Epithelial cell of esophagus (primary cell): ENCODE data around the gene EWSR1.

ENCODE experiments used
- DNase-seq: peaks from one replicate; pipeline ENCODE4 v3.0.0; 2010; ENCODE audit warnings: low read depth
- H3K4me3 ChIP-seq: 2 replicates; pipeline ENCODE4 v1.5.1; 2011; ENCODE audit warnings: mild to moderate bottlenecking, low read length, control low read depth
- CTCF ChIP-seq: IDR thresholded peaks from 2 replicates; pipeline ENCODE4 v1.5.1; 2011; ENCODE audit warnings: low read depth, mild to moderate bottlenecking, low read length, control low read depth, inconsistent platforms; ENCODE audit not compliant: insufficient read depth; ENCODE audit errors: missing control alignments

Gene EWSR1

GRCh38 chr22:29272624-29273023 is 4.6 kb downstream of the EWSR1 start:
- TF ChIP-seq CTCF, result no peak
- H3K4me3 ChIP-seq, result no peak overlapping the region
- no peak for DNase-seq

GRCh38 chr22:29275167-29275566 is 7.1 kb downstream of the EWSR1 start:
- H3K4me3 ChIP-seq, result no peak overlapping the region
- no peak for TF ChIP-seq CTCF
- DNase-seq, result no peak

- TF ChIP-seq CTCF, result no peak
- H3K4me3 ChIP-seq, result no peak overlapping the region
- no peak for DNase-seq
Measured at GRCh38 chr22:29275819-29276565, 7.9 kb downstream of the EWSR1 start.

GRCh38 chr22:29277927-29278326 is 9.9 kb downstream of the EWSR1 start:
- TF ChIP-seq CTCF, result no peak
- DNase-seq, result no peak
- H3K4me3 ChIP-seq, result no peak overlapping the region

- no peak for TF ChIP-seq CTCF
- H3K4me3 ChIP-seq, result no peak overlapping the region
- DNase-seq, result no peak
Measured at GRCh38 chr22:29284196-29284595, 16.1 kb downstream of the EWSR1 start.

- DNase-seq, result no peak
- no peak for TF ChIP-seq CTCF
- no peak overlapping the region for H3K4me3 ChIP-seq
Measured at GRCh38 chr22:29288837-29289236, 20.8 kb downstream of the EWSR1 start.

GRCh38 chr22:29290061-29290460 is 22.0 kb downstream of the EWSR1 start:
- no peak for DNase-seq
- TF ChIP-seq CTCF, result no peak
- H3K4me3 ChIP-seq, result no peak overlapping the region
